NCI-H1092 treated with DMSO at 0.1 percent for 48 hours (cell line): Measurements from ENCODE around the gene BBLN.
"Not testable (repeated sequence)": the region's sequence is repeated elsewhere in the genome, so short reads cannot be mapped to it uniquely, and the experiment has no call there.

Experiments
- DNase-seq: peaks from one replicate; lab custom pipeline; 2025; lab: John Stamatoyannopoulos, UW

BBLN gene

DNA sequence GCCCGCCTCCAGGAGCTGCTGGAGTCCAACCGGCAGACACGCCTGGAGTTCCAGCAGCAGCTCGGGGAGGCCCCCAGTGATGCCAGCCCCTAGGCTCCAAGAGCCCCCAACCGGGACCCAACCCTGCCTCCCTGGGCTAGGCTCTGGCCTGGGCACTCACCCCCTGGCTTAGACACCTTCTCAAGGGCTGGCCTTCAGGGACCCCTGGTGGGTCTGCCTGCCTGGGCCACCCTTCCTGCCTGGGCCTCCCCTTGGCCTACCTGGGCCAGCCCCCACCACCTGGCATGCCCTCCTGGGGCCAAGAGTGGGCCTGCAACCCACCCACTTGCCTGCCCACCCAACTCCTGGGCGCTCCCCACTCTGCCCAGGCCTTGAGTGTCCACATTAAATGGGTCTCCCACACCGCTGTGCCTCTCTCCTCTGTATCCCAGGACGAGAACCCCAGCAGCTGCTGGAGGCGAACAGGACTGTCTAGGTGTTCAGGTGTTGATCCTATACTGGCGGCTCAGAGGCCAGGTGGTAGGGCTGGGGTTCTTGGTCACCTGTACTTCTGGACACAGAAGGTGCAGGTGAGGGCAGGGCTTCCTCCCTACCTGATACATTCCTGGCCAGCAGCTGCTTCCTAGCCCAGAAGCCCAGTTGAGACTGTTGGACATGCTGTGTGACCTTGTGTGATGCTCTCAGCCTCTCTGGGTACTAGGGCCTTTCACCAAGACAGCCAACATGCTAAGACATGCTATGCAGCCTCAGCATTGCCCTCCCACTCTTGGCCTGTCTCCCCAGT, 3.6 kb downstream of the BBLN start:
- no peak for DNase-seq

DNA sequence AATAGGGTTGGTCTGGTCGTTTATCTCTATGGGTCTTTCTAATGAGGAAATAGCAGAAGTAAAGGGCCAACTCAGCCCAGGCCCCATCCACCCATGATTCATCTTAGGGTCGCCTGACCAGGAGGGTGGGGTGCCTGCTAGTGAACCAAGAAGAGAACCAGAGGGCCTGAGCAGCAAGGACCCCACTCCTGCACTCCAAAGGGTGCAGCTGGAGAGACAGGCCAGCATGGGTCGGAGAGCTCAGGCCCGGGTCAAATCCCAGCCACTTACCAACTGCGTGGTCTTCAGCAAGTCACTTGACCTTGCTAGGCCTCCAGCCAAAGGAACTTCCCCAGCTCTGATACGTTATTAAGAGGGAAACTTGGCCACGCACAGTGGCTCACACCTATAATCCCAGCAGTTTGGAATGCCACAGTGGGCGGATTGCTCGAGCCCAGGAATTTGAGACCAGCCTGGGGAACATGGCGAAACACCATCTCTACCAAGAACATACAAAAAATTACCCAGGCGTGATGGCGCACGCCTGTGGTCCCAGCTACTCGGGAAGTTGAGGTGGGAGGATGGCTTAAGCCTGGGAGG, 4.3 kb downstream of the BBLN start:
- no peak for DNase-seq

DNA sequence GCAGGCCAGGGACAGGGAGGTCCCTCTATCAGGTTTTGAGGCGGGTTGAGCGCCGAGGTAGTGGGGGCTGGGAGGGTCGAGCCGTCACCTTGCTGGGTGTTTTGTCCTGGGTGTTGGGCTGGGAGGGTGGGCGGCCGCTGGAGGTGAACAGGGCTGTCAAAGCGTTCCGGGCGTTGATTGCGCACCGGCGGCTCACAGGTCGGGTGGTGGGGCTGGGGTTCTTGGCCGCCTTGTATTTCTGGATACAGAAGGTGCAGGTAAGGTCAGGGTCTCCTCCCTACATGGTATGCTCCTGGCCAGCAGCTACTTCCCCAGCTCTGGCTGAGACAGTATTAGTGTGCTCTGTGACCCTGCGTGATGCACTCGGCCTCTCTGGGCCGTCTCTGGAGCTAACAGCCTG, 6.1 kb downstream of the BBLN start:
- no peak for DNase-seq

DNA sequence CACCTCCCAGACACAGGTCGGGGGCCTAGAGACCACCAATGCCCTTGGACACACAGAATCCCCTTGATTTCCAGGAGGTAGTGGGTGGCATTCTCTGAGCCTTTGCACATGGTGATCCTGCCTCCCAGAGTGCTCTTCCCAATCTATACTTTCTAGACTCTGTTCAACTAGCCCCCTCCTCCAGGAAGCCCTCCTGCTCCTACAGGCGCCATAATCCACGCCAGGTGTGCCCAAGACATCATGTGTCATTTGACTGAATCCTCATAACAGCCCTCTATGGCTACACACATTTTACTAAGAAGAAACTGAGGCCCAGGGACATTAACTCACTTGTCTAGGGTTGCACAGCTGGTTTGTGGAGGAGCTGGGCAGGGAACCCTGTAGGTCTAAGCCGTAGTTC, 7.1 kb downstream of the BBLN start:
- no peak for DNase-seq

DNA sequence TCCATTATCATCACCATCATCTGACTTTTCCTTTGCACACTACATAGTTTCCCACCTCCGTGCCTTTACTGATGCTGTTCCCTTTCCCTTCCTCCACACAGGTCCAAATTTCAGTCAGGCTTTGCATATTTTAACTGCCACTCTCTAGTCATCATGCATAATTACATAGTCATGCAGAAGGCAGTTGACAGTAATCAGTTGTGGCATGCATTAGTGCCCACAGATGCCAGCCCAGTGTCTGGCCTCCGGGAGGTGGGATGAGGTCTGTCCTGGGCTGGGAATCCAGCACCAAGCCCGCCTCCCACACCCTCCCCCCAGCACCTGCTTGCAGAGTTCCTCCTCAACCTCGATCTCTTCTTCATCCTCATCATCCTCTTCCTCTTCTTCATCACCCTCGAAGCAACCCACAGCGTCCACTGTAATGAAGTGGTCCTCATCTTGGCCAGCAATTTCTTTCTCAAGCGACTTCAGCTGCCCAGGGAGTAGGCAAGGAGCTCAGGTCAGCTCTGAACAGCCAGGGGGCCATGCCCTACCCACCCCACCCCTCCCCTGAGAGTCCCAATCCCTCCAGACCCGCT, 8.8 kb downstream of the BBLN start:
- DNase-seq = no peak

DNA sequence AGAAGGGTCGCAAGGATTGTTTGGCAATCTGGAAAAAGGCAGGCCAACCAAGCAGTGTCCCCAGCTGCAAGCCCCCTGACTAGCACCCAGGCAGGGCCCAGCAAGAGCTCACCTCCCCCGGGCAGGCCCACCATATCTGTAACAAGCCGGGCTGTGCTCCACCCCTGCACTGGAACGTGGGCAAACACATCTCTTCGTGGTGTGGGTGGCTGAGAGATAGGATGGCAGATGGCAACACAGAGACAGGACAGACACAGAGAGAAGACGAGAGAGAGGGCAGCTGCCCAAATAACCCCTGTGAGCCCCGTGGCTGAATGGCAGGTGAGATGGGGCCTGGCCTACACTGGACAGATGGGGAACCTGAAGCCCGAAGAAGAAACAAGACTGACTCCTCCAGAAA, 9.4 kb downstream of the BBLN start:
- no peak for DNase-seq

DNA sequence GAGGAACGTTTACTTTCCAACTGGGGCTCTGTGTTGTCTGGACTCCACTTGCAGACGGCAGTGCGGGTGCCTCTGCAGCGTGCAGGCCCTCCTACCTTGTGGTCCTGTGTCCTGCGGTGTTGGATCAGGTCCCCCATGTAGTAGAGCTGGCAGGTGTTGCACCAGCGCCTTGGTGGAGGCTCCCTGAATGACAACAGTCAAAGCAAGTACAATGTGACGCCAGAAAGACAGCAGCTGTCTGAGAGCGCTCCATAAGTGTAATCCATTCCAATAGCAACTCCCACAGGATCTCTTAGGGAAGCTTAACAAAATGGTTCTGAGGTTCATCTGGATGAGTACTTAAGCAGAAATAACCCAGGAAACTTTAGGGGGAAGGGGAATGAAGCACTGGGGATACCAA, 9.9 kb downstream of the BBLN start:
- DNase-seq = no peak

DNA sequence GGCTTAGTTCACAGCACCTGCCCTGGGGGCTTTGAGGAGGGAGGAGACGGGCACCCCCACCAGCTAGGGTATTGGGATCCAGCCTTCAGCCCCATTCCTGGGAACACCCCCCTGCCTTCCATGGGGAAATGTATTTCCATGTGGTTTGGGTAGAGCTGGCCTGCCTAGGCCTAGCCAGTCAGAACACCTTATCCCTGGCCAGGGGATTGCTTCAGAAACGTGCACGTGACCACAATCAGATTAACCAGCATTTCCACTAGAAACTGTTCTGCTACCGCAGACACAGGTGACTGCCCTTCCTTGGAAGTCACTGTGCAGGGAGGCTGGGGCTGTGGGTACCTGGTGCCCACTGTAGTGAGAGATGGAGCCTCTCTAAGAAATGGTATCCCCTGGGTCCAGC, 14.0 kb downstream of the BBLN start:
- DNase-seq = no peak

DNA sequence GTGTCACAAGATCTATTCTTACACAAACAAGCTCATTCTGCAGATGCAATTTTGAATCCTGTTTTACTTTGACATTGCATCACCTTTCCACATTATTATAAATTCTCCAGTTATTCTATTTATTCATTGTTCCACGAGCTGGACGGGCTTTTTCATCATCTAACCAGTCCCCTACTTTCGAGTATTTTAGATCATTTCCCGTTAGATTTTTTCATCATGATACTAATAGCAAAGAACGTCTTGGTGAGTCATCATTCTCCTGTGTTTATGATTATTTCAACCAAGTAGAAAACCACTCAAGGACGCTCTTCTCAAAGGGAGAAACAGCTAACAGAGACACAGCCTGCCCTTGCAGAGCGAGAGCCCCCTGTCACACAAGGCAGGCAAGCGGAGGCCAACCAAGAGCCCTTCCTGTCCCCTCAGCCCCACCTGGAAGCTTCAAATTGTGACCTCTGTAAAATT, 15.1 kb downstream of the BBLN start:
- DNase-seq = no peak

DNA sequence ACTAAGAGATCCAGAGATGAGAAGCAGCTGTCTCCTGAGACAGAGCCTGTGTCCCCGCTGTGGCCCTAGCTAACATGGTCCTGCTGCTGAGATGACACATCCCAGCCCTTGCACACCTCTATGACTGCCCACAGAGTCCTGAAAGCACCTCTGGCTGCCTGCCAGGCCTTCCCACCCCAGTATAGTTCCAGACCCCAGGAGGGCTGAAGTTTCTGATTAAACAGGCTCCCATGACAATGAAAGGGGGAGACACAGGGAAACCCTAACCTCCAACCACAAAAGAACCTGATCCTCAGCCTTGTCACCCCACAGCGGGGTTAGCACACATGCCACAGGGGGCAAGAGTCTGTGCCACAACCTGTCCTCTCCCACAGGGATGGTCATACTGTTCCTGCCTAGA, 15.7 kb downstream of the BBLN start:
- no peak for DNase-seq

DNA sequence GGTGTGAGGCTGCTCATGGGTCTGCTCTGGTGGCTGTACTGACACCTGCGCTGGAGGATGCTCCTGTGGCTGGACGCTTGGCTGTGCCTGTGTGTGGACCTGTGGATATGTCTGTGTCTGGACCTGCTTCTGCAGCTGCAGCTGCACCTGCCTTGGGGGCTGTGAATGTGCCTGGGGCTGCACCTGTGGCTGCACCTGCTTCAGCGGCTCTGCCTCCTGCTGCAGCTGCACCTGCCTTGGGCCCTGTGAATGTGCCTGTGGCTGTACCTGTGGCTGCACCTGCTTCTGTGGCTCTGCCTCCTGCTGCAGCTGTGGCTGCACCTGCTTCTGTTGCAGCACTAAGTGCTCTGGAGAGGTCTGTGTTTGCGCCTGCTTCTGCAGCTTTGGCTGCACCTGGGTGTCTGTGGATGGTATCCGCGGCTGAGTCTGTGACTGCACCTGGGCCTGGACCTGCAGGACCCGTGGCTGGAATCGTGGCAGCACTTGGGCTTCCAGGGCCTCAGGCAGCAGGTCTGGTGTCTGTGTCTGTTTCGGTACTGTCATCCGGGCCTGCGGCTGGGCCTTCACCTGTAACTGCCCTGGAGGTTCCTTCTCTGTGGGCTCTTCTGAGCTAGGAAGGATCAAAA, 18.9 kb downstream of the BBLN start:
- no peak for DNase-seq

DNA sequence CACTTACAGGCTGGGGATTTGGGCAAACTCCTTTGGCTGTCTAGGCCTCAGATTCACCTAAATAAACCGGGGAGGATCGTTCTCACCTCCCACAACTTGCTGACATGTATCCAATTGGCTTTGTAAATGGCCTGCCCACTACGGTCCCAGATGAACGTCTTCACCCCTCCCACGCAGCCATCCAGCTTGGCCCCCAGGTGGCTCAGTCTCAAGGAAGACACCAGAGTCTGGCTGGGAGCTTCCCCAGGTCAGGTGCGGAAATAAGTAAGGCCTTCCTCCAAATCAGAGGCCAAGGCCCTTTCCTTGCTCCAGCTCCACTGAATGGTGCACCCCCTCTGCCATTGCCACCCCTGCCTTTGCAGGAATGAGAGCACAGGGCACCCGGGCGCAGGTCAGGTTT, 19.9 kb downstream of the BBLN start:
- no peak for DNase-seq

DNA sequence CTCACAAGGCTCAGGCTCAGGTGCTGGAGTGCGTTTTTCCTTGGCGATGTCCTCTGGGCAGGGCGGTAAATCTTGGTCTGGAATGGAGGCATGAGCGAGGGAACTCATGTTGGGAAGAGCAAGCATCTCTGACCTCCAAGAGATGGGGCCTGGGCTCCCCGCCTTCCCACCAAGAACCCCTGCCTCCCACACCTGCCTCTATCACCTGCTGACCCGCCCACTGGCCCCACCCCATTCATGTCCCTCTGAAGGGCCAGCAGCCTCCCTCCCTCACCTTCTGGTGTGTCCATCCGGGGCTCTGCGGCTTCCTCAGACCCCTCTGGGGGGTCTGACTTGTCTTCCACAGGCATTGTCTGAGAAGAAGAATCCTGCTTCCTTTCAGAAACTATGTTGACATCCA, 20.4 kb downstream of the BBLN start:
- DNase-seq = no peak

DNA sequence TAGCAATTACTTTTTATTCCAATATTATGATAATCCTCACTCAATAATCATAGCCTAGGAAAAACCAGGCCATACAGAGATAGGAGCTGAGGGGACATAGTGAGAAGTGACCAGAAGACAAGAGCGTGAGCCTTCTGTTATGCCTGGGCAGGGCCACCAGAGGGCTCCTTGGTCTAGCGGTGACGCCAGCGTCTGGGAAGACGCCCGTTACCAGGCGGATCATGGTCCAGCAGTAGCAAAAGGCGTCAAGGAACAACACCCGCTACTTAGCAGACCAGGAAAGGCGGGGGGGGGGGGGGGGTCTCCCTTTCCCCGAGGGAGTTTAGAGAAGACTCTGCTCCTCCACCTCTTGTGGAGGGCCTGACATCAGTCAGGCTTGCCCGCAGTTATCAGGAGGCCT, 21.4 kb downstream of the BBLN start:
- not testable (repeated sequence) for DNase-seq

DNA sequence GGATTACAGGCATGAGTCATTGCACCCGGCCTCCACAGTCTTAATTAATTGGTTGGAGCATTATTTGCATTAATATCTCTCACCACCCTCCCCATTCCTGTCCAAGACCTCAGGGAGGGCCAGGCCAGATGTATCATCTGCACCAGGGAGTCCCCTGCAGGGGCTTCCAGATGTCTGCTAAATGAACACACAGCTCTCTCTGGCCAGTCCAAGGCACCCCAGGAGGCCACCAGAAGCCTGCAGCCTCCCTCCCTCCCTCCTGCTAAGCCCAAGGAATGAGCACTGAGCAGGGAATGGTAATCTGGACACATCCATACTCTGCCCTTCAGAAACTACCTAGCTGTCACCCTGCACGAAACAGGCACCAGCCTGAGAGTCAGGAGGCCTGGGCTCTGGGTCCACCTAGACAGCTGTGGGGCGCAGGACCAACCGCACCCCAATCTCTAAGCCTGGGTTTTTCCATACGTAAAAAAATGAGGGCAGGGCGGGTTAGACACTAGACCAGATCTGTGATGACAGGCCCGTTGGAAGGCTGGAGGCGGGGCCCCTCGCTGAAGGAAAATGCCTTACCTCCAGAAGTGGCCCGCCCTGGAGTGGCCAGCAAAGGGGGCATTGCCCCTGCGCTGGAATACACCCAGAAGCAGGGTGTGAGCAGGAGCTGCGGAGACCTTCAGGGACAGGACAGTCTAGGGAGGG, 23.0 kb downstream of the BBLN start:
- no peak for DNase-seq

DNA sequence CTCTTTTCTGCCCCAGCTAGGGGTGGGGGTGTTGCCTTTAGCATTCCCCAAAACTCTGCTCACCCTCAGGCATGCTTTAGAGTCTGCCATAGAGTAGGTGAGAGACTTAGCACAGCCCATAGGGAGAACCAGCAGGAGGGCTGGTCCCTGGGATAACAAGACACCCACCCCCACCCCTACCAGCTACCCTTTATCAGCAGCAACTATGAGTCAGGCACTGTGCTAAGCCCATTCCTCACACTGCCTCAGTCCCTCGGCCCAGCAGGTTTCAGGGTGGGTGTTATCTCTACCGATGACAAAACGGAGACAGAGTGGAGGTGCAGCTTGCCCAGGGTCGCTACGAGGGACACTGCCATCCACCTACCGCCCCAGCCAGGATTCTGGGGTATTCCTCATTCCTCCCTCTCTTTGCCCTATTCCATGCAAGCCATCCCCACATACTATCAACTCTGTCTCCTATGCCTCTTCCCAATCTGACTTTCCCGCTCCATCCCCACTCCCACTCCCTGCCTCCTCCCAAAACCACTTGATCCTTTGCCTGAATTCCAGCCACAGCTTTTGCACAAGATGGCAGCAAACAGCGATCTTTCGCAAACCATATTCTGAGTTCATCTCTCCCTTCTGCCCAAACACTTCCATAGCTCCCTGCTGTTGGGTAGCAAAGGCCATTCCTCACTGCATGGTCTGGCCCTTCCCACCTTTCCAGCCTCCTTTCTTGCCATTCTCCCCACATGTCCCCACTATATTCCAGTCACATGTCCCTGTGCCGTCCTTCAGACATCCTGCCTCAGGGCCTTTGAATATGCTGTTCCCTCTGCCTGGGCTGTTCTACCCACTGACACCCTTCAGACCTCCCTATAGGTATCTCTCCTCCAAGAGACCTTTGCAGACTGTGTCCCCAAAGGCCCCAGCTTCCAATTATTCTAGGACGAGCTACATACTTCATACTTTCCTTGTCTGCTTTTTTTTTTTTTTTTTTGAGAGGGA, 26.2 kb downstream of the BBLN start:
- DNase-seq = no peak

DNA sequence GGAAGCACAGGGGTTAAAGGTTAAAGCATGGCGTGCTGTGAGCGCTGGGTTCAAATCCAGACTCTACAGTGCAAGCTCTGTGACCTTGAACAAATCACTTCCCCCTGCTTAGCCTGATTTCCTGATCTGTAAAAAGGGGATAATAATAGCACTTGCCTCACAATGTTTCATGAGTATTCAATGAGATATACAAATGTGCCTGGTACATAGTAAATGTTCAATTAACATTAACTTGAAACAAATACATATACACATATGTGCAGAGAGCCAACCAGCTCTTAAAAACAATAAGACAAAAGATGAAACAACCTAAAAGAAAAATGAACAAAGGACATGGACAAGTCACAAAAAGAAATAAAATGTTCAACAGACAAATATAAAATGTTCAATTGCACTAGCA, 27.3 kb downstream of the BBLN start:
- no peak for DNase-seq

DNA sequence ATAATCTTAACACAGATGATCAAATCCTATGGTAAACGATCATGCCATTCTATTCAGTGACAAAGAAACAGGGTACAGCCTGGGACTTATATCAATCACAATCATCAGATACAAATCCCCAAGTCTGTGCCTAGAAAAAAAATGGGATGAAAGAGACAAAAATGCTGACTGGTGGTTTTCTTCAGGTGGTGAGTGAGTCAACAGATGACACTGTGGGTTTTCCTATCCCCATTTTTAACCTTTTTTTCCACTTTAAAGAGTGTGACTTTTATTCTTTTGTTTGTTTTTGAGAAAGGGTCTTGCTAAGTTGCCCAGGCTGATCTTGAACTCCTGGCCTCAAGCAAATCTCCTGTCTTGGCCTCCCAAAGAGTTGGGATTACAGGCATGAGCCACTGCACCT, 28.1 kb downstream of the BBLN start:
- no peak for DNase-seq

DNA sequence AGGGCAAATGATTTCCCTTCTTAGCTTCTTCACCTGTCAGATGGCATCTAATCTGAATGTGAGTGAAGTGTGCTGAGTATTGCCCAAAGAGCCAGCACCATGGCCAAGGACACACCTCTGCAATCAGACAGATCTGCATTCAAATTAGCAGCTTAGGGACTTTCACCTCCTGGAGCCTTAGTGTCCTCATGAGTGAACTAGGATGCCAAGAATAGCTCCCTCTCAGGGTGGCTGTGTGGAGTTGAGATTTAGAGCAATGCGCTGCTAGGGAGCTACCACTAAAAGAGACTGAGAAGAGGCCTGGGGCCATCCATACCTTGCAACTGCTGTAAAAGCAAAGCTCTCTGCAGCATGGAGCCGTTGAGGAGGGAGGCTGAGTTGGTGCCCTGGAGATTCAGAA, 29.9 kb downstream of the BBLN start:
- DNase-seq = no peak

DNA sequence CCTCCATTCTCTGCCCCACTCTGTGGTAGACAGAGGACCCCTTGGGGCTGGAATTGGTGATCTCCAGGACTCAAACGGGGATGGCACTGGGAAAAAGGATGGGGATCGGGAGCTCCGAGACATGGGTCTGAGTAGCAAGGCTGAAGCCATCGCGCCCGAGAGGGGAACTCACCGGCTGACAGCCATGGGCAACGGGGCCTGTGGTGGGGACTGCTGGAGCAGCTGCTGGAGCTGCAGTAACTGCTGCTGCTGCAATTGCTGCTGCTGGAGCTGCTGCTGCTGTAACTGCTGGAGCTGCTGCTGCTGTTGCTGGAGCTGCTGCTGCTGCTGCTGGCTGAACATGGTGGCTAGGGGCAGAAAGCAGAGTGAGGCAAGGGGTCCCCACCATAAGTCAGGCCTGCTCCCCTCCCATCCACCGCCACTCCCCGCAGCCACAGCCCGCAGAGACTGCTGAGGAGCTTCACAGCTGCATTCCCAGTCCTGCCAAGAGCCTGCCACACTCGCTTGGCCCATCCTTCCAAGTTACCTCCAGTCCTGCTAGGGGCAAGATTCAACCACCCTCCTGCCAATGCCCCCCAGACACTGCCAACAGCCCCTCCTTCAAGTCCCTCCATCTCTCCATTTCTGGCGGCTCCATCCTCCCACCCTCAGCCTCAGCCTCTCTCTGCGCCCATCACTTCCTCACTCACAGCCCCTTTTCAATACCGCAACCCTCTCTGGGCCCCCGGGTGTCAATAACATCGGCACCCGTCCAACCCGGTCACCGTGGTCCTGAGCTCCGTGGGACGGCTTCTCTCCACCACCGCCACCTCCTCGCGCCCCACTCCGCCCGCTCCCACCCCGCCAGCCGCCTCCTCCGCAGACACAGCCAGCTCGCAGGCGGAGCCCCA, 30.7 kb downstream of the BBLN start:
- DNase-seq = peak; percentile 6
